Skeletal muscle tissue (tissue), 4 donors: ENCODE data around the gene MST1. TPM values are rescaled to one million over a fixed set of nuclear protein-coding genes. Genes with fewer than 3 reads are reported as not detected.
"Not testable (repeated sequence)": the region's sequence is repeated elsewhere in the genome, so short reads cannot be mapped to it uniquely, and the experiment has no call there.

Source experiments
- H3K27ac ChIP-seq: one replicate; pipeline ENCODE4 v1.7.0; 2013; ENCODE audit warnings: mild to moderate bottlenecking, low read depth, low read length, inconsistent platforms
- H3K27me3 ChIP-seq, 3 donors: one replicate each; pipeline ENCODE4 v1.7.0; 2013; ENCODE audit warnings: low read length in 3 of 3; ENCODE audit not compliant: control insufficient read depth in 3 of 3, insufficient read depth in 3 of 3
- H3K36me3 ChIP-seq, 3 donors: one replicate each; pipeline ENCODE4 v1.7.0; 2013; ENCODE audit warnings: low read length in 3 of 3; ENCODE audit not compliant: control insufficient read depth in 3 of 3, insufficient read depth in 3 of 3
- H3K4me1 ChIP-seq, 3 donors: one replicate each; pipeline ENCODE4 v1.7.0; 2013; ENCODE audit warnings: low read length in 3 of 3, mild to moderate bottlenecking in 3 of 3; ENCODE audit not compliant: control insufficient read depth in 3 of 3, insufficient read depth in 3 of 3
- H3K4me3 ChIP-seq, 3 donors: one replicate each; pipeline ENCODE4 v1.7.0; 2013; ENCODE audit warnings: low read length in 3 of 3
- H3K9ac ChIP-seq, 3 donors: one replicate each; pipeline ENCODE4 v1.7.0; 2013; ENCODE audit warnings: low read length in 3 of 3, mild to moderate bottlenecking in 3 of 3, moderate library complexity in 2 of 3, low read depth in 1 of 3
- H3K9me3 ChIP-seq, 3 donors: one replicate each; pipeline ENCODE4 v1.7.0; 2013; ENCODE audit warnings: low read length in 3 of 3; ENCODE audit not compliant: control insufficient read depth in 3 of 3
- total RNA-seq: library from RNA; depleted of rRNA; stranded (reverse); fragments of >200 nt; gene quantifications from one replicate; pipeline ENCODE4 v1.2.3, GENCODE V29; 2014
- donor health status: Osteomylitis.

The MST1 gene
- total RNA-seq, 1 donor from 2014 or later, result 1.6 TPM

DNA sequence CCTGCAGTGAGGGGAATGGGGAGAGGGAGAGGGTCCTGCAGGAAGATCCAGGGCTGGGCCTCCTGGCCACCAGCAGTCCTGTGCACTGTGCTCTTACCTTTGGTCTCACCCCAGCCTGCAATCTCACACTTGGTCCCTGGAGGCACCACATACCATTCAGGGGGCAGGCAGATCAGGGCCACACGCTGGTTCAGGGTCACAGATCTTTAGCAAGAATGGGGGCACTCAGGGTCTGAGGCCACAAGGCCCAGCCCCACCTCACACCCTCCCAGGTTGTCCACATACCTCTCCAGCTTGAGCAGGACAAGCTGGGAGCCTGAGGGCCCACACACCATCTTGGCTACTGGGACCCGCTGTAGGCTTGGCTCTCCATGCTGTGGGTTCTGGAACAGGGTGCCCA is 4.8 kb downstream of the MST1 start:
- H3K9ac ChIP-seq, H3K9me3 ChIP-seq, H3K4me3 ChIP-seq, H3K27ac ChIP-seq, H3K27me3 ChIP-seq: not testable (repeated sequence)
- peaks cover 47 to 50% (median 48%) of the 10 kb centered on the region in 3 donors for H3K36me3 ChIP-seq
- peaks cover 10 to 30% (median 23%) of the 10 kb centered on the region in 3 donors for H3K4me1 ChIP-seq

DNA sequence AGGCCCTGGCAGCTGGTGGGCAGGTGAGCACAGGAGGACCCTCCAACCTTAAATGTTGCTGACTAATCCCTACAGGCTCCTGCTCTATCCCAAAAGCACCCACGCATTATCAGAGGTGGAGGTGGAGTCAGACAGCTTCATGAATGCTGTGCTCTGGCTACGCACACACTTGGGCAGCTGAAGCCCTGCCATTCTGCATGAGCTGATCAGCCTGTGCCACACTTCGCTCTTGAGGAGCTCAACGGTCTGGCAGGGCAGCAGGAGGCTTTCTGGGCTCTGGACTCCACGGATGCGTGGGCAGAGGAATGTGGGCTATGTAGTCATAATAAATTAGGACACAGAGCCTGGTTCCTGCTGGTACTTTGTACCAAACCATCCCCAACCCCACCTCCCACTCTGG is 6.1 kb downstream of the MST1 start:
- Histone ChIP-seq H3K4me1 (peaks cover 4 to 20% (median 13%) of the 10 kb centered on the region in 3 donors), H3K27me3 (no peaks in the 10 kb centered on the region), H3K27ac (no peak overlapping the region), H3K4me3 (no peak overlapping the region), H3K9ac (no peak overlapping the region), H3K9me3 (no peaks in the 10 kb centered on the region), H3K36me3 (peaks cover 60 to 63% (median 61%) of the 10 kb centered on the region in 3 donors)

DNA sequence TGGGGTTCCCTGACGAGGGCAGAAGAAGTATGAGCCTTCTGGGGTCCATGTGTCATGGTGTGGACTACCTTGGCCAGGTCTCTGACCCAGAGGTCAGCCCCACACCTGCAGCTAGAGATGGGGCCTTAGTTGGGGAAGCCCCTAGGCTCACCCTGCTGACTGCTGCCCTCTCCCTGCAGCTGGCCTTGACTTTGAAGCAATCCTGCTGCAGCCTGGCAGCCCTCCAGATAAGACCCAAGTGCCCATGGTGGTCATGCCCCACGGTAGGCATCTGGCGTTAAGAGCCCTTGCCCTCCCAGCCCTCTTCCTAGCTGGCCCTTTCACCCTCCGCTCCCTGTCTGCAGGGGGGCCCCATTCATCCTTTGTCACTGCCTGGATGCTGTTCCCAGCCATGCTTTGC is 7.7 kb downstream of the MST1 start:
- no peak overlapping the region for H3K4me3 ChIP-seq
- H3K36me3 ChIP-seq, result peaks cover 76 to 78% (median 77%) of the 10 kb centered on the region in 3 donors
- H3K9ac ChIP-seq, result no peak overlapping the region
- H3K4me1 ChIP-seq, result peaks cover 0 to 13% (median 3%) of the 10 kb centered on the region in 3 donors
- H3K9me3 ChIP-seq, result no peaks in the 10 kb centered on the region
- no peak overlapping the region for H3K27ac ChIP-seq
- H3K27me3 ChIP-seq, result no peaks in the 10 kb centered on the region

DNA sequence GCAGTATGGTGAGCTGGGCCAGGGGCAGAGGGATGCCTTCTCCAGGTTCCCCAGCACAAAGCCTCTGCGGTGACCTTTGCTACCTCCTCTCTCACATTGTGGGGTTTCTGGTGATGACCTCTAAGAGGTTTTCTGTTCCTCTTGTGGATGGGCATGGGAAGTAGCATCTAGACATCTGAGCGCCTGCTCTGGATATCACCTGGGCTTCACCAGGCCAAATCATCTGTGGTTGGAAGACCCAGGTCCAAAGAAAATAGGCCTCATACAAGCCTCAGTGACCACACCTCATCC is 8.1 kb downstream of the MST1 start:
- Histone ChIP-seq H3K36me3 (peaks cover 80 to 82% (median 81%) of the 10 kb centered on the region in 3 donors), H3K4me1 (peaks cover 0 to 16% (median 0%) of the 10 kb centered on the region in 3 donors), H3K9ac (no peak overlapping the region), H3K27ac (no peak overlapping the region), H3K9me3 (no peaks in the 10 kb centered on the region), H3K4me3 (no peak overlapping the region), H3K27me3 (no peaks in the 10 kb centered on the region)

DNA sequence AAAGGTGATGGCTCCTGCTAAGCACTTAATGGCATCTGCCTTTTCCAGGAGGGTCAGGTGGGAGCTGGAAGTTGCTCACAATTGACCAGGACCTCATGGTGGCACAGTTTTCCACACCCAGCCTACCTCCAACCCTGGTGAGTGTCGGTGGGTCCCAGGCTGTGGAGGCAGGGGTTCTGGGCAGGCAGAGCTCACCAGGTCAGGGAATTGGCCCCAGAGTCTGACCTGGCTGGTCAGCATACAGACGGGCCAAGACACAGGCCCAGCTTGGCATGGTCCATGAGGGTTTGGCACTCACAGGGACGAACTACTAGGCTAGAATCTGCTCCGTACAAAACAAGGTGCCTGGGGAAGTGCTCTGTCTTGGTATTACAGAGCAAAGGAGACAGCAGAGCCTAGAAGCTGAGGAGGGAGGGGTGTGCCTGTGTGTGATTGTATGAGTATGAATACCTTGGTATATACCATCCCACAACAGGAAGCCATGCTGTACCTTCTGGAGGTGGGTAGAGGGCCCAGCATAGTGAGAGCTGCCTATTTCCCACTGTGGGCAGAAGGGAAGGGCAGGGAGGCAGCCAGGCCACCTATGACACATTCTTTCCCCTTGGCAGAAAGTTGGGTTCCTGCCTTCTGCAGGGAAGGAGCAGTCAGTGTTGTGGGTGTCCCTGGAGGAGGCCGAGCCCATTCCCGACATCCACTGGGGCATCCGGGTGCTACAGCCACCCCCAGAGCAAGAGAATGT is 8.6 kb downstream of the MST1 start:
- no peaks in the 10 kb centered on the region for H3K27me3 ChIP-seq
- H3K9me3 ChIP-seq, result no peaks in the 10 kb centered on the region
- H3K4me1 ChIP-seq, result peaks cover 0 to 18% (median 0%) of the 10 kb centered on the region in 3 donors
- H3K9ac ChIP-seq, result no peak overlapping the region
- H3K36me3 ChIP-seq, result peaks cover 85 to 87% (median 86%) of the 10 kb centered on the region in 3 donors
- H3K27ac ChIP-seq, result no peak overlapping the region
- no peak overlapping the region for H3K4me3 ChIP-seq

DNA sequence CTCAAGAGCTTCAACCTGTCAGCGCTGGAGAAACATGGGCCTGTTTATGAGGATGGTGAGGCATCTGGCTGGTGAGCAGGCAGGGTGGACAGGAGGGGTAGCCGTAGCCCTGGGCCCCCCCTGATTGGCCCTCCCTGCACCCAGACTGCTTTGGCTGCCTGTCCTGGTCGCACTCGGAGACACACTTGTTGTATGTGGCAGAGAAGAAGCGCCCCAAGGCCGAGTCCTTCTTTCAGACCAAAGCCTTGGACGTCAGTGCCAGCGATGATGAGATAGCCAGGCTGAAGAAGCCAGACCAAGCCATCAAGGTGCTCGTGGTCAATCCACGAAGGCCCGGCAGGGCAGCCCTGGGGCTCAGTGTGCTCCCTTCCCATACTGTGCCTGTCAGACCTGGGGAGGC is 13.4 kb downstream of the MST1 start:
- H3K4me3 ChIP-seq, result no peak overlapping the region
- H3K4me1 ChIP-seq, result peaks cover 16 to 46% (median 18%) of the 10 kb centered on the region in 3 donors
- peaks cover 53 to 57% (median 55%) of the 10 kb centered on the region in 3 donors for H3K36me3 ChIP-seq
- no peak overlapping the region for H3K9ac ChIP-seq
- H3K27me3 ChIP-seq, result no peaks in the 10 kb centered on the region
- no peak overlapping the region for H3K27ac ChIP-seq
- no peaks in the 10 kb centered on the region for H3K9me3 ChIP-seq

DNA sequence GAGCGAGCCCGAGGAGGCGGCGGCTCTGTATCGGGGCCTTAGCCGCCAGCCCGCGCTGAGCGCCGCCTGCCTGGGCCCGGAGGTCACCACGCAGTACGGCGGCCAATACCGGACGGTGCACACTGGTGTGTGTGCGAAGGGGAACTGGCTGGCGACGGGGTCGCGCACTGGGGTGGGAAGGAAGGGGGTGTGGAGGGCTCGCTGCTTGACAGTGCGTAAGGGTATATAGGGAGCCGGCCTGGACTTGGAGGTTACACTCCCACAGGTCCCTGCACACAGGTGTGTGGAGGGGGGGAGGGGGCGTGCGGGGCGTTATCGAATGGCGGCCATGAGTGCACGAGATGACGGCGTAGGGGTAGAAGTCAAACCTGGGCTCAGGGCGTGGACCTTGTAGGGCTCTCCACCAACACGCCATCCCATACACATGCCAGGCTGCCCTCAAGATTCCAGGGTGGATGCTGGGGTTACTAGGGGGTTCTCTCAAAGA is 14.7 kb downstream of the MST1 start:
- H3K4me3 ChIP-seq, result peak overlapping the region; percentile 78 to 95 (median 91)
- peak overlapping the region; percentile 93 for H3K27ac ChIP-seq
- no peaks in the 10 kb centered on the region for H3K9me3 ChIP-seq
- H3K4me1 ChIP-seq, result peaks cover 16 to 37% (median 18%) of the 10 kb centered on the region in 3 donors
- peaks cover 40 to 43% (median 41%) of the 10 kb centered on the region in 3 donors for H3K36me3 ChIP-seq
- peak overlapping the region; percentile 77 to 92 (median 85) for H3K9ac ChIP-seq
- H3K27me3 ChIP-seq, result peaks cover 0 to under 1% (median 0%) of the 10 kb centered on the region in 3 donors

DNA sequence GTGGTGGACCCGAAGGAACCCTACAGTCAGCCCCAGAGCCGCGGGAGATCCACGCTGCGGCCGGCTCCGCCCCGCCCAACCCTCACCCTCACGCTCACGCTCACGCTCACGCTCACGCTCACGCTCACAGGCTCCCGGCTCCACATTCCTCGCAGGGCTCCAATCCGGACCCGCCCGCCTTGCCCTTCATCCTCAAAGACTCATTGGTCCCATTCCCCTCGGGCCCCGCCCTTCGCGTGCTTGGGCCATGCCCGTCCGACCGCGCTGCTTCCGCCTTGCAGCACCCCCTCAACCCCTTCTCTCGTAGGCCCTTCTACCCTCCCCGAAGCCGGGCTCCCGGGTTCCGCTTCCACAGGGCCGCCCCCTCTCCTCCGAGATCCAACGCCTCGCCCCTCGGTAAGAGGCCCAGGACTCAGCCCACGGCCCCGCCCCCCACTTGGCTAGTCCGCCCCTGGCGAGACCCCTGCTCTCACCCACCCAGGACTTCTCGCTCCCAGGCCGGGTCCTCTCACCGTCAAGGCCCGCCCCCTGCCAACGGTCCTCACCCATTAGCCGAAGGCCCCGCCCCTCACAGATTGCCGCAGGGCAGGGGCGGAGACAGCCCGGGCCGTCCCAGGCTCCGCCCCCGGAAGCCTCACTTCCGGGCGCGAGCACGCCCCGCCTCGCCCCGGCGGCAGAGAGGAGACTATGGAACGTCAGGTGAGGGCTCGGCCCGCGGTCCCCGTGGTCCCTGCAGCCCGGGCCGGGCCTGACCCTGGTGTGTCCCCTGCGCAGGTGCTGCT is 15.4 kb downstream of the MST1 start, which contains the start of gene APEH:
TSS of gene APEH (plus strand) at position 637 of the 782 bp plus-strand sequence. CDS start at position 688, 51 bp downstream.
- peaks cover 0 to 7% (median 0%) of the 10 kb centered on the region in 3 donors for H3K27me3 ChIP-seq
- peaks cover 33 to 37% (median 35%) of the 10 kb centered on the region in 3 donors for H3K36me3 ChIP-seq
- peak within 1 kb of the TSS; percentile 93 for H3K27ac ChIP-seq
- H3K9me3 ChIP-seq, result no peaks in the 10 kb centered on the region
- H3K9ac ChIP-seq, result peak within 1 kb of the TSS; percentile 77 to 92 (median 85)
- peak within 1 kb of the TSS; percentile 78 to 95 (median 91) for H3K4me3 ChIP-seq
- H3K4me1 ChIP-seq, result peaks cover 19 to 40% (median 20%) of the 10 kb centered on the region in 3 donors

DNA sequence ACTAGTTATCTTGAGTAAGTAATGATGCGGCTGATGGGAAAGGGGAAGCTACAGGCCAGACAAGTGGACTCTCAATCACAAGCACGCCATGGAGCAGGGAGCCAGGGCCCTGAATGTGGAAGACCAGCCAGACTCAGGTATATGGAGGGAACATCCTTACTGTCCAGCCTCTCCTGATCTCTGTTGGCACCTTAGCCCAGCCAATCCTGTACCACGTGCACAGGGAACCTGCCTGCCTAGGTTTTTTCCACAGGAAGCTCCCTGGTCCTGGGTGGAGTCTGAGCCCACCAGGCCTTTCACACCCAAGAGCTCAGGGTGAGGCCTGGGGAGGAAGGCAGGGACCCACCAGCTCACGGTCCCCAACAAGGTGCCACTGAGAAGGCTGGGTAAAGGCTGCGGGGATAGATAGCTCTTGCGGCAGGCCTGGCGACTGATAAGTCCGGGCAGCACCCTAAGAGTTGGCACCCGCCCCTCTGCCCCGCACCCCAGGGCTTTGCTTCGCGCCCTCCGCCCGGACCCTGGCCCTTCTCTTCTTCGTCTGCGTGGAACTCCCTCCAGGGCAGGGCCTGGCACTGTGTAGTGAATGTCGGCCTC is 16.1 kb downstream of the MST1 start:
- Histone ChIP-seq H3K27me3 (peaks cover 0 to 9% (median 2%) of the 10 kb centered on the region in 3 donors), H3K36me3 (peaks cover 27 to 31% (median 28%) of the 10 kb centered on the region in 3 donors), H3K9ac (peak overlapping the region; percentile 57 to 92 (median 85)), H3K4me3 (peak overlapping the region; percentile 68 to 95 (median 91)), H3K27ac (peak overlapping the region; percentile 93), H3K4me1 (peaks cover 19 to 40% (median 20%) of the 10 kb centered on the region in 3 donors), H3K9me3 (no peaks in the 10 kb centered on the region)
